Upper lobe of left lung (tissue), 4 donors: ENCODE measurements around the gene MTAP.

ENCODE experiments used
- EP300 ChIP-seq, 4 donors: sonication (generic); formaldehyde crosslinking; IDR thresholded peaks; one replicate each; pipeline ENCODE4 v1.5.1; 2017; ENCODE audit warnings: antibody characterized with exemption in 4 of 4, control low read depth in 2 of 4
- POLR2A ChIP-seq, 4 donors: fragments of 450-650 bp; IDR thresholded peaks; one replicate each; pipeline ENCODE4 v1.5.1; 2016 to 2017; ENCODE audit warnings: antibody characterized with exemption in 4 of 4, mild to moderate bottlenecking in 2 of 4
- POLR2AphosphoS5 ChIP-seq, 2 donors: sonication (generic); formaldehyde crosslinking; IDR thresholded peaks; one replicate each; pipeline ENCODE4 v1.5.1; 2017; ENCODE audit warnings: antibody characterized with exemption in 2 of 2
- TF ChIP-seq, protein P1 (sequence below), 6 experiments: fragments of 450-650 bp in 4 of 6; fragments of 200-600 bp in 2 of 6; sonication (generic) in 2 of 6; IDR thresholded peaks; one replicate each; pipeline ENCODE4 v1.5.1; 2016 to 2019; ENCODE audit warnings: antibody characterized with exemption in 6 of 6

DNA sequence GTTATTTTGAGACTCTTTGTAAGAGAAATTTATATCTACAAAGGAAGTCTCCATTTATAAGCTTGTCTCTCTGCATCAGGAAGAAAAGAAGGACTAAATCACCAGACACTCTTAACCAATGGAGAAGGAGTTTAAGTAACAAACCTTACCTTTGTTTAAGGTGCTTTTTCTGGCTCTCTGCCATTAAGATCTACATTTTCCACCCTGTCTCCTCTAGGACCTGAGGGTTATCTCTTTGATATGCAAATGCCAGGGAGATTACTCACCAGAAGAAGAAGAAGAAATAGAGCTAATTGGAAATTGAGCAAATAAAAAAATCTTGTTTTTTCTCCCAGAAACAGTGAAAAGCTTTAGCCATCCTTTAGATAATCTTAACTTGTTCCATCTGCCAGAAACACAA, 130.8 kb downstream of the MTAP start:
- TF ChIP-seq EP300 (IDR thresholded peaks at IDR 0.05) = no peak
- TF ChIP-seq, protein P1, sequence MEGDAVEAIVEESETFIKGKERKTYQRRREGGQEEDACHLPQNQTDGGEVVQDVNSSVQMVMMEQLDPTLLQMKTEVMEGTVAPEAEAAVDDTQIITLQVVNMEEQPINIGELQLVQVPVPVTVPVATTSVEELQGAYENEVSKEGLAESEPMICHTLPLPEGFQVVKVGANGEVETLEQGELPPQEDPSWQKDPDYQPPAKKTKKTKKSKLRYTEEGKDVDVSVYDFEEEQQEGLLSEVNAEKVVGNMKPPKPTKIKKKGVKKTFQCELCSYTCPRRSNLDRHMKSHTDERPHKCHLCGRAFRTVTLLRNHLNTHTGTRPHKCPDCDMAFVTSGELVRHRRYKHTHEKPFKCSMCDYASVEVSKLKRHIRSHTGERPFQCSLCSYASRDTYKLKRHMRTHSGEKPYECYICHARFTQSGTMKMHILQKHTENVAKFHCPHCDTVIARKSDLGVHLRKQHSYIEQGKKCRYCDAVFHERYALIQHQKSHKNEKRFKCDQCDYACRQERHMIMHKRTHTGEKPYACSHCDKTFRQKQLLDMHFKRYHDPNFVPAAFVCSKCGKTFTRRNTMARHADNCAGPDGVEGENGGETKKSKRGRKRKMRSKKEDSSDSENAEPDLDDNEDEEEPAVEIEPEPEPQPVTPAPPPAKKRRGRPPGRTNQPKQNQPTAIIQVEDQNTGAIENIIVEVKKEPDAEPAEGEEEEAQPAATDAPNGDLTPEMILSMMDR (IDR thresholded peaks at IDR 0.05) = no peak
- TF ChIP-seq POLR2A (IDR thresholded peaks at IDR 0.05) = no peak
- TF ChIP-seq POLR2AphosphoS5 (IDR thresholded peaks at IDR 0.05) = no peak
